HG03460 (cell line): Measurements from ENCODE around the gene RALGPS2.
"Not testable (repeated sequence)": the region's sequence is repeated elsewhere in the genome, so short reads cannot be mapped to it uniquely, and the experiment has no call there.

Experiments used
- ATAC-seq: cut with Tn5 transposase; IDR thresholded peaks from one replicate; pipeline ENCODE4 v1.9.1; 2021; ENCODE audit not compliant: unreplicated experiment

The RALGPS2 gene

GRCh38 chr1:178940068-178940765, 215.2 kb downstream of the RALGPS2 start:
- no peak for ATAC-seq

DNA sequence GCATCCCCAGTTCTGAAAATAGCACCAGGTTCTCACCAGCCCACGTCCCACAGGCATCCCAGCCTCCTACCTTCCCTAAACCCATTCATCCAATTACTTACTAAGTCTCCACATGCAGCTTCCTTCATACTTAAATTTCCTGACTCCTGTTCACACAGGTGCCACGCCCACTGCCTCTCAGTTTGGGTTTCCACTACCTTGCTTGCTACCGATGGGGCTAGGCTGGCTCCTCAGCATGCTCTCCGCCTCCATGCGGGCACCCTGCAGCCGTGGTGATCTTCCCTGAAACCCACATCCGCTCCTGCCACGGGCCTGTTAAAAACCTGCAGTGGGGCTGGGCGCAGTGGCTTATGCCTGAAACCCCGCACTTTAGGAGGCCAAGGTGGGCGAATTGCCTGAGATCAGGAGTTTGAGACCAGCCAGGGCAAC, 216.2 kb downstream of the RALGPS2 start:
- ATAC-seq: no peak

DNA sequence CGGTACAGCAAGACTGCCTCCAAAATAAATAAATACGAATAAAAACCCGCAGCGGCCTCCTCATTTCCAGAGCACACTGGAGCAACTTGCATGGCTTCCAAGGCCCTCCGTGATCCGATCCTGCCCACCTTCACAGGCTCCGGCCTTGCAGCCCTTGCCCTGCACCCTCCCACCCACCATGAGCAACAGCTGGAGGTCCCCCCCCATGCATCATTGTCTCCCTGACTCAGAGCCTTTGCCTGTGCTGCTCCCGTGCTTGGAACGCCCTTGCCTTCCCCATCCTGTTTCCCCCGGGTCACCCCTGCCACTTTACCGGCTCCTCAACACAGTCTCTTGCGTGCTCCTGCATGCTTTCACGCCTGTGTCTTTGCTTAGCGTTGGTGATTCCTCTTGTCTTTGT, 216.8 kb downstream of the RALGPS2 start:
- no peak for ATAC-seq

GRCh38 chr1:178942285-178943198, 217.5 kb downstream of the RALGPS2 start:
- ATAC-seq: no peak

DNA sequence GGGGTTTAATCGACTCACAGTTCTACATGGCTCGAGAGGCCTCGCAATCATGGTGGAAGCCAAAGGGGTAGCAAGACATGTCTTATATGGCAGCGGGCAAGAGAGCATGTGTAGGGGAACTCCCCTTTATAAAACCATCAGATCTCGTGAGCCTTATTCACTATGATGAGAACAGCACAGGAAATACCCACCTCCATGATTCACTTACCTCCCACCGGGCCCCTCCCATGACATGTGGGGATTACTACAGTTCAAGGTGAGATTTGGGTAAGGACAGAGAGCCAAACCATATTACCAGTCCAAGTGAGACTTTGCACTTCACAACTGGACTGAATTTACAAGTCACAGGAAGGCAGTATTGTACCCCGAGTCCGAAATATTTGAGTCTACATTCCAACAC, 219.7 kb downstream of the RALGPS2 start:
- ATAC-seq: no peak

GRCh38 chr1:178945763-178946266, 220.8 kb downstream of the RALGPS2 start:
- no peak for ATAC-seq

- no peak for ATAC-seq
These were observed 221.4 kb downstream of the RALGPS2 start for GRCh38 chr1:178946416-178946815.

GRCh38 chr1:178946855-178947676, 222.0 kb downstream of the RALGPS2 start:
- ATAC-seq: no peak

GRCh38 chr1:178947677-178947981, 222.6 kb downstream of the RALGPS2 start:
- ATAC-seq: no peak

GRCh38 chr1:178948676-178949075, 223.6 kb downstream of the RALGPS2 start:
- ATAC-seq: no peak

- ATAC-seq: not testable (repeated sequence)
These were observed 224.8 kb downstream of the RALGPS2 start for GRCh38 chr1:178949866-178950265.

GRCh38 chr1:178951600-178951999, 226.6 kb downstream of the RALGPS2 start:
- no peak for ATAC-seq

DNA sequence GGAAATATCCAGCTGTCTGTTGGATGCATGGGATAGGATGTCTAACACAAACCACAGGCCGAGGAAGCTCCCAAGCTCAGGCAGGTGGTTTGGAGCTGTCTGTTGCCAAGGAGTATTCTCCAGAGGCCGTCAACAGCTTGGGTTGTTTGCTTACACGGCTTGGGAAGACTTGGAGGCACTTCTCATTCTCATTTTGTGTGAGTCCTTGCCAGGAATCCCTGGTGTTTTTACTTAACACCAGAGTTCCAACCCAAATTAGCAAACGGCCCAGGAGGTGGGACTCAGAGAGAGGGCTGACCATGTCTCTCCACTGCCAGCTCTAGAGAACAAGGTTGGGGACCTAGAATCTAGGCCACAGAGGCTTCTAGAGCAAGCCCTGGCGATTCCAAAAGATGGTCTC, 228.0 kb downstream of the RALGPS2 start:
- no peak for ATAC-seq

GRCh38 chr1:178953538-178954324, 228.7 kb downstream of the RALGPS2 start:
- ATAC-seq: no peak

DNA sequence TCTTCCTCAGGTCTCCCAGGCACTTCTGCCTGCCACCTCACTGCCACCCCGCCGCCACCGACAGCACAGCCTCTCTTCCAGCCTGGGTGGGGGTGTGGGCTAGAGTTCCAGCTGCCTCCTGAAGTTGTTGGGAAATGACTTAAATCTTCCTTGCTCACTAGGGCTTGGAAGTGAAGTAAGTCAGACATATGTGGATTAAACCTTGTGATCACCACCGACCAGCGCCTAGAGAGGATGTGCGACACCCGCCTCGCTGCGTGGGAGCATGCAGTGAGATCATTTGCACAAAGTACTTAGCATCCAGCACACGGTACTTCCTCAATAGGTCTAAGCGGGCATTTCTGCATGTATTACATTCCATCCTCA, 229.3 kb downstream of the RALGPS2 start:
- ATAC-seq: no peak

DNA sequence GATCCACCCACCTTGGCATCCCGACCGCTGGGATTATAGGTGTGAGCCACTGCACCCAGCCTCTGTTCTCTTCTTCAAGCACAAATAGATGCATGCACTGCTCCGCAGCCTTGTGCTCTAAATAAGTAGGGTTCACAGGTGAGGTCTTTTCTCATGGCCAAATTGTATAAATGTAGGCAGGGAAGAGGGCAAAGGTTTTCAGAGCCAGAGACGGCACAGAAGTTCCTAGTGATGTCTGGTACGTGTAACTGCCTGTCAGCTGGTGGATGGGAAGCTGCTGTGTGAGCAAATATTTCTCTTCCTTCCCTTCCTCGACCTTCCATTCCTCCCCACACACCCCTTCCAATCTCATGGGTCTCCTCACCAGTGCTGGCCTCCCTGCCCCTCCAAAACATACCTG, 229.9 kb downstream of the RALGPS2 start:
- no peak for ATAC-seq

DNA sequence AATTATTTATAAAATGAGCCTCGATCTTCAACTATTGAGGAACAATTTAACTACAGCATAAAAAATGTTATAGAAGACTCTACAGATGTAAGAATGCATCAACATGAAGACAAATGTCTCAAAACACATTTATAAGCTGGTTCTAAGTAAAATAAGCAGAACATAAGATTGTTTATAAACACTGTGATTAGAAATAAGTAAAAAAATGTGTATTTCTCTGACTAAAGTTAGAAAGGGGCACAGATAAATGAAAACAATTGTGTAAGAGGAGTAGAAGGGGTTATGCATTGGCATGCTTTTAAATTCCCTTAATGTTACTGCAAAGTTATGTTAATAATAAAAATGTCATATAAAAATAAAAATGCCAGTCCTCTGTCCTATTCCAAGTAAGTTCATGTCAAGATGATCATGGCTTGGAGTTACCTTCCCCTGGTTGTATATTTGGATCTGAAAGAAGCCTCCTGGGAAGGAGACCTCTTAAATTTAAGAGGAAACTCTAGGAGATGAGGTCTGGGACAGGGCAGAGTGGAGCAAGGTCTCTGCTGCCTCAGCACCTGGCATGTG, 230.4 kb downstream of the RALGPS2 start:
- no peak for ATAC-seq

GRCh38 chr1:178958491-178958890, 233.4 kb downstream of the RALGPS2 start:
- no peak for ATAC-seq

DNA sequence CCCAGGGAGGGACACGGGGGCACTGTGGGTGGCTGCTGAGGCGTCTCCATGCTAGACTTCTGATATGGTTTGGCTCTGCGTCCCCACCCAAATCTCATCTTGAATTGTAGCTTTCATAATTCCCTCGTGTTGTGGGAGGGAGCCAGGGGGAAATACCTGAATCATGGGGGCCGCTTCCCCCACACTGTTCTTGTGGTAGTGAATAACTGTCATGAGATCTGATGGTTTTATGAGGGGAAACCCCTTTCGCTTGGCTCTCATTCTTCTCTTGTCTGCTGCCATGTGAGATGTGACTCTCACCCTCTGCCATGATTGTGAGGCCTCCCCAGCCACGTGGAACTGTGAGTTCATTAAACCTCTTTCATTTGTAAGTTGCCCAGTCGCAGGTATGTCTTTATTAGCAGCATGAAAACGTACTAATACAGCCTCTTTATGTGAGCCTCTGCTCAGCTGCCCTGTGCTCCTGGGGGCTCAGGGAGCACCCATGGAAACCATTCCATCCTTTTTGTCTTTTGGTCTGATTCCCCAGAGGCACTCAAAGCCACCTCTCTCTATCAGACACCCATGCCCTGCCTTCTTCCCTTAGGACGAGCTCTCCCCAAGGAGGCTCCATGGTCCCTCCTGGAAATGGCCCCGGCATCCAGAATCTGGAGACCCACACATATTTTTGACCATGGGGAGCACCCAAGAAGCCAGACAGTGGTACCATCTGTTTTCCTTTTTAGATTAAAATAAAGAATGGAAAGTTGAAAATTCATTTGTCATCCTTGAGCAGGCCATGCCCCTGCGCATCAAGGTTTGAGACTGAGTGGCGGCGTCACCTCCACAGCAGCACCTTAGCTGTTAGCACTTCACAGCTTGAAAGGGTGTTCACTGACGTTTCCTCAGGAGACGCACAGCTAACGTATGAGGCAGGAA, 234.8 kb downstream of the RALGPS2 start:
- ATAC-seq: no peak
